GM12864 (cell line): Measurements from ENCODE around the gene PAPLN.

Experiments
- DNase-seq: peaks from one replicate; pipeline ENCODE4 v3.0.0-alpha.2; 2011; ENCODE audit warnings: low read depth
- H3K4me3 ChIP-seq: 2 replicates; pipeline ENCODE4 v1.5.1; 2011; ENCODE audit warnings: mild to moderate bottlenecking, low read depth, low read length, control low read depth
- TF ChIP-seq, protein P1 (sequence below): IDR thresholded peaks from 2 replicates; pipeline ENCODE4 v1.5.1; 2011; ENCODE audit warnings: low read depth, mild to moderate bottlenecking, moderate library complexity, low read length, control low read depth, inconsistent platforms; ENCODE audit errors: missing control alignments

Gene PAPLN

DNA sequence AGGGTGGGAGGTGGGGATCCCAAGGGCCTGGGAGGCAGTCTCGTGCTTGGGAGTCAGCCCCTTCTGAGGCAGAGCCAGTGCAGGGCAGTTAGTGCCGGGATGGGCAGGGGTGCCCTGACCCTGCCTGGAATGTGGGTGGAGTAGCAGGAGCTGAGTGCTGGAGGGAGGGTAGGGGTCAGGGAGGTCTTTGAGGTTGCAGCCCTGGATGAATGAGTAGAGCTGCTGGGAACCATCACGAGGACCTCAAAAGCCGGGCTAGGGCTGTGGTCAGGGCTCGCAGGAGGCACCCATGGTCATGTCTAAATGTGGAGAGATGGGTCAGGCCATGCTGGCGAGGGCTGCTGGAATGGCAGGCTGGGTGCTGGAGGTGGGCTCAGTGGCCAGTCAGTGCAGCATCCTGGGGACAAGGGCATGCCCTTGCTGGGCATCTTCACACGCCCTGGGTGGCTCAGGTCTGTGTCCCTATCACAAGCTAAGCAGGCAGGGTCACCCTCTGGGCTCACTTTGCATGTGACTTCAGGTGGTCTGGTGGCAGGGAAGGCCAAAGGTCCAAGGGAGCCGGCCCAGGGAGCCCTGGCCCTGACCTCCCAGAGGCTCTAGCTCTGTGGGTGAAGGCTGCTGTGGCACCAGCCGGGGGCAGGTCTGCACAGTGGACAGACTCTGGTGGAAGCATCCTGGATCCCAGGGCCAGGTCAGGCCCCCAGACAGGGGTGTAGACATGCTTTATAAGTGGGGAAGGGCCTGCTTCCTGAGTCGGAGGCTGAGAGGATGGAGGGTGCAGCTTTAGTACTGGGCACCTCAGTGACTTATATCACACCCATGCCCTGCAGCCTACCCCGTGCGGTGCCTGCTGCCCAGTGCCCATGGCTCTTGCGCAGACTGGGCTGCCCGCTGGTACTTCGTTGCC lies 24.5 kb downstream of the PAPLN start:
- H3K4me3 ChIP-seq: no peak overlapping the region
- no peak for DNase-seq
- TF ChIP-seq, protein P1, sequence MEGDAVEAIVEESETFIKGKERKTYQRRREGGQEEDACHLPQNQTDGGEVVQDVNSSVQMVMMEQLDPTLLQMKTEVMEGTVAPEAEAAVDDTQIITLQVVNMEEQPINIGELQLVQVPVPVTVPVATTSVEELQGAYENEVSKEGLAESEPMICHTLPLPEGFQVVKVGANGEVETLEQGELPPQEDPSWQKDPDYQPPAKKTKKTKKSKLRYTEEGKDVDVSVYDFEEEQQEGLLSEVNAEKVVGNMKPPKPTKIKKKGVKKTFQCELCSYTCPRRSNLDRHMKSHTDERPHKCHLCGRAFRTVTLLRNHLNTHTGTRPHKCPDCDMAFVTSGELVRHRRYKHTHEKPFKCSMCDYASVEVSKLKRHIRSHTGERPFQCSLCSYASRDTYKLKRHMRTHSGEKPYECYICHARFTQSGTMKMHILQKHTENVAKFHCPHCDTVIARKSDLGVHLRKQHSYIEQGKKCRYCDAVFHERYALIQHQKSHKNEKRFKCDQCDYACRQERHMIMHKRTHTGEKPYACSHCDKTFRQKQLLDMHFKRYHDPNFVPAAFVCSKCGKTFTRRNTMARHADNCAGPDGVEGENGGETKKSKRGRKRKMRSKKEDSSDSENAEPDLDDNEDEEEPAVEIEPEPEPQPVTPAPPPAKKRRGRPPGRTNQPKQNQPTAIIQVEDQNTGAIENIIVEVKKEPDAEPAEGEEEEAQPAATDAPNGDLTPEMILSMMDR: no peak

DNA sequence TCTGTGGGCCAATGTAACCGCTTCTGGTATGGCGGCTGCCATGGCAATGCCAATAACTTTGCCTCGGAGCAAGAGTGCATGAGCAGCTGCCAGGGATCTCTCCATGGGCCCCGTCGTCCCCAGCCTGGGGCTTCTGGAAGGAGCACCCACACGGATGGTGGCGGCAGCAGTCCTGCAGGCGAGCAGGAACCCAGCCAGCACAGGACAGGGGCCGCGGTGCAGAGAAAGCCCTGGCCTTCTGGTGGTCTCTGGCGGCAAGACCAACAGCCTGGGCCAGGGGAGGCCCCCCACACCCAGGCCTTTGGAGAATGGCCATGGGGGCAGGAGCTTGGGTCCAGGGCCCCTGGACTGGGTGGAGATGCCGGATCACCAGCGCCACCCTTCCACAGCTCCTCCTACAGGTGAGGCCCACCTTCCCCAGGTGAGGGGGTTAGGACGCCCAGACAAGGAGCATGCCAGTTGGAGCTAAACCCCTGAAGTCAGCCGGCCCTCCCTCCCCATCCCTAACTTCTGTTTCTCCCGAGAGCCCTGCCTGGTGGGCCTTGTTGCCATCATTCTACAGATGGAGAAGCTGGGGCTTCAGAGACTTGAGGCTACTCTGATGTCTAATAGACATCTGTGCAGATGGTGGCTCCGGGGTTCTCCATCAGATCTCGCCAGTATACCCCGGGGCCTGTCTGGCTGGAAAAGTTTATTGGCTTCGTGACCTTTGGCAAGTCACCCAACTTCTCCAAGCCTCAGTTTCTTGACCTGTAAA lies 25.3 kb downstream of the PAPLN start:
- TF ChIP-seq, protein P1: no peak
- no peak for DNase-seq
- H3K4me3 ChIP-seq: no peak overlapping the region

DNA sequence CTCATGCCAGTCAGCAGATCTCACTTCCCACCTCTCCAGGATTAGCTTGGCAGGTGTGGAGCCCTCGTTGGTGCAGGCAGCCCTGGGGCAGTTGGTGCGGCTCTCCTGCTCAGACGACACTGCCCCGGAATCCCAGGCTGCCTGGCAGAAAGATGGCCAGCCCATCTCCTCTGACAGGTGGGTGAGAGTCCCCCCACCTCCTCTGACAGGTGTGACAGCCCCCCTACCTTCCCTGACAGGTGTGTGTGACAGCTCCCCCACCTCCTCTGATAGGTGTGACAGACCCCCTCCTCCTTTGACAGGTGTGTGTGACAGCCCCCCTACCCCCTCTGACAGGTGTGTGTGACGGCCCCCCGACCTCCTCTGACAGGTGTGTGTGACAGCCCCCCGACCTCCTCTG lies 26.3 kb downstream of the PAPLN start:
- TF ChIP-seq, protein P1: no peak
- DNase-seq: no peak
- H3K4me3 ChIP-seq: no peak overlapping the region

DNA sequence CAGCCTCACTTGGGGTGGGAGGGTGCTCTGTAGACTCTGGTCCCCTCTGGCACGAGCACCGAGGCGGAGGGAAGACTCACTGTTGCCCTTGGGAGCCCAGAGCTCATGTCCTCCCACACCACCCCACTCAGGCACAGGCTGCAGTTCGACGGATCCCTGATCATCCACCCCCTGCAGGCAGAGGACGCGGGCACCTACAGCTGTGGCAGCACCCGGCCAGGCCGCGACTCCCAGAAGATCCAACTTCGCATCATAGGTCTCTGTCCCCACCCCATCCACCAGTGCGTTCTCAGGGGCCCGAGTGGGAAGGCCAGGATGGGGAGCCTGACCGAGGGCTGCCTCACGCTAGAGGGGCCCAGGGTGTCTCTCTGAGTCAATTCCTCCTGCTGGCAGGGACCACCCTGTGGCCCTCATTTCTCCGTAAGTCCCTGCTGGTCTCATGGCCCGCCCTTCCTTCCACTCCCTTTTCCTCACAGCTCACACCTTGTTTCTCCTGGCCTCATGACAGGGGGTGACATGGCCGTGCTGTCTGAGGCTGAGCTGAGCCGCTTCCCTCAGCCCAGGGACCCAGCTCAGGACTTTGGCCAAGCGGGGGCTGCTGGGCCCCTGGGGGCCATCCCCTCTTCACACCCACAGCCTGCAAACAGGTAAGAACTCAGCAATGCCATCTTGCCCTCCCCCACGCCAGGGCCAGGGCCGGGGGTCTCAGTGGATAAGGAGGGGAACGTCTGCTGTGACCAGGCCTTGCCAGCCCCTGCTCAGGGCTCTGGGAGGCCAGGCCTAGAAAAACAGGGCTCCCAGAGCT lies 27.0 kb downstream of the PAPLN start:
- TF ChIP-seq, protein P1: no peak
- DNase-seq: no peak
- H3K4me3 ChIP-seq: no peak overlapping the region

DNA sequence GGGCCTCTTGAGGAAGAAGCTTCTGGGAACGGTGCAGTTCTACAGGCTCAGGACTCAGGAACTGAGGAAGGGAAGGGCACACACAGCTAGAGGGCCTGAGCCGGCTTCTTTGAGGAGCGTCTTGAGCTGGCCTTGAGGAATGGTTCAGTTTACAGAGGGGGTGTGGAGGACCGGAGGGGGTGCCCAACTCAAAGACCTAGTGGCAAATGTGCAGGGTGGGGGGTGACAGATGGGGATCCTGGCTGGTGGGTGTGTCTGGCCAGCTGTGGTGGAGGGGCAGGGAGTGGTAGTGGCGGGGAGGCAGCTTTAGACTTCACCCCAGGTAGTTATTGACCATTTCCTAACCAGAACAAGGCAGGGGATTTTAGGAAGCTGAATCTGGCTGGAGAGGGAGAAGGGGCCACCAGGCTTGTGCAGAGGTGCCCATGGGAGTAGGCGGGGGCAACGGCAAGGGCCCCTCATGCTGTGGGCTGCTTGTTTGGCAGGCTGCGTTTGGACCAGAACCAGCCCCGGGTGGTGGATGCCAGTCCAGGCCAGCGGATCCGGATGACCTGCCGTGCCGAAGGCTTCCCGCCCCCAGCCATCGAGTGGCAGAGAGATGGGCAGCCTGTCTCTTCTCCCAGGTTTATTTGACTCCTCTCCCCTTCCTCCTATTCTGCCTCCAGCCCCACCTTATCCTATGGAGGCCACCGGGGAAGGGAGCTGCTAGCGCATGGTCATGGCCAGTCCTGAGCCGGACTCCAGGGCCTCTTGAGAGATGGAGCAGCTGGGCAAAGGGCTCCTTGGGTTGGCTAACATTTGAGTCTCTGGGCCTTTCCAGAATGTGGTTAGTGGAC lies 27.8 kb downstream of the PAPLN start:
- no peak overlapping the region for H3K4me3 ChIP-seq
- TF ChIP-seq, protein P1: no peak
- no peak for DNase-seq

DNA sequence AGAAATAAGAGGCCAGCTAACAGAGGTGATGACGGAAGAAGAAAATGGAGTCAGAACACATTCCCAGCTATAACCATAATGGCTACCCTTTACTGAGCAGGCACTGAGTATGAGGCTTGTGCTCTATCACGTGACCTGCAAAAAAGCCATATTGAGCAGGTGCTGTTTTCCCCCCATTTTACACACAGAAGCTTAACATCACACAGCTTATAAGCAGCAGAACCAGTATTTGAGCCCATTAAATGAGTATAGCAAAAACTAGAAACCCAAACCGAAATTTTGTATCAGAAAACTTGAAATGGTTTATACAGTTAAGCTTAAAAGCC lies 28.4 kb downstream of the PAPLN start:
- TF ChIP-seq, protein P1: no peak
- no peak for DNase-seq
- no peak overlapping the region for H3K4me3 ChIP-seq
